Naive thymus-derived CD4-positive, alpha-beta T cell (primary cell): ENCODE measurements around the gene REEP1. TPM values are rescaled to one million over a fixed set of nuclear protein-coding genes. Genes with fewer than 3 reads are reported as not detected.

Source experiments
- ATAC-seq: fragments of 150-1000 bp; cut with Tn5 transposase; 2 replicates; pipeline ENCODE4 v1.10.0; 2021; ENCODE audit warnings: mild to moderate bottlenecking, moderate library complexity
- CTCF ChIA-PET: fragments of 350-600 bp; sonication (Branson Sonifier 250); formaldehyde crosslinking; loops from one replicate; lab custom pipeline; 2021; ENCODE audit warnings: antibody characterized with exemption; lab: Charles Lee
- POLR2A ChIA-PET: fragments of 350-600 bp; sonication (Branson Sonifier 250); formaldehyde crosslinking; loops from one replicate; lab custom pipeline; 2021; ENCODE audit warnings: antibody characterized with exemption, inconsistent platforms; lab: Charles Lee
- DNase-seq, 9 donors: peaks; one replicate each; pipeline versions ENCODE4 v3.0.0 to v3.0.0-alpha.2; 2020 to 2022; ENCODE audit warnings: mixed read lengths in 1 of 9
- H3K27ac ChIP-seq: one replicate; pipeline ENCODE4 v1.7.0; 2013; ENCODE audit warnings: mild to moderate bottlenecking, low read depth, low read length, moderate library complexity
- H3K27me3 ChIP-seq, 2 donors: one replicate each; pipeline ENCODE4 v1.7.0; 2013; ENCODE audit warnings: low read length in 2 of 2, mild to moderate bottlenecking in 2 of 2, moderate library complexity in 2 of 2; ENCODE audit not compliant: control insufficient read depth in 2 of 2, insufficient read depth in 2 of 2
- H3K36me3 ChIP-seq, 3 experiments: 1 replicate in 2 of 3; 2 replicates in 1 of 3; pipeline ENCODE4 v1.7.0; 2013; ENCODE audit warnings: low read length in 3 of 3, mild to moderate bottlenecking in 3 of 3, moderate library complexity in 1 of 3; ENCODE audit not compliant: insufficient read depth in 3 of 3, control insufficient read depth in 2 of 3
- H3K4me1 ChIP-seq, 2 donors: one replicate each; pipeline ENCODE4 v1.7.0; 2013; ENCODE audit warnings: low read length in 2 of 2, mild to moderate bottlenecking in 2 of 2, moderate library complexity in 1 of 2; ENCODE audit not compliant: control insufficient read depth in 2 of 2, insufficient read depth in 2 of 2
- H3K4me3 ChIP-seq: 2 replicates; pipeline ENCODE4 v1.7.0; 2013; ENCODE audit warnings: mild to moderate bottlenecking, low read length
- H3K9me3 ChIP-seq, 3 experiments: 1 replicate in 2 of 3; 2 replicates in 1 of 3; pipeline ENCODE4 v1.7.0; 2013; ENCODE audit warnings: low read length in 3 of 3; ENCODE audit not compliant: control insufficient read depth in 2 of 3
- H3K27ac Mint-ChIP-seq, 9 donors: one replicate each; pipeline ENCODE4 v1.8.0; 2020 to 2022; ENCODE audit warnings: mixed read lengths in 9 of 9, mild to moderate bottlenecking in 8 of 9, moderate library complexity in 5 of 9, inconsistent platforms in 2 of 9
- H3K27me3 Mint-ChIP-seq, 5 donors: one replicate each; pipeline ENCODE4 v1.8.0; 2021 to 2022; ENCODE audit warnings: mixed read lengths in 5 of 5, mild to moderate bottlenecking in 1 of 5
- H3K36me3 Mint-ChIP-seq, 5 donors: one replicate each; pipeline ENCODE4 v1.8.0; 2020 to 2022; ENCODE audit warnings: mixed read lengths in 5 of 5, mild to moderate bottlenecking in 3 of 5, inconsistent platforms in 1 of 5
- H3K4me1 Mint-ChIP-seq, 7 donors: one replicate each; pipeline ENCODE4 v1.8.0; 2020 to 2022; ENCODE audit warnings: mixed read lengths in 7 of 7, mild to moderate bottlenecking in 3 of 7, inconsistent platforms in 1 of 7
- H3K4me3 Mint-ChIP-seq, 10 donors: one replicate each; pipeline ENCODE4 v1.8.0; 2020 to 2022; ENCODE audit warnings: mild to moderate bottlenecking in 10 of 10, mixed read lengths in 10 of 10, moderate library complexity in 6 of 10, inconsistent platforms in 2 of 10
- H3K9me3 Mint-ChIP-seq, 11 donors: one replicate each; pipeline ENCODE4 v1.8.0; 2020 to 2022; ENCODE audit warnings: mixed read lengths in 11 of 11, mild to moderate bottlenecking in 4 of 11, inconsistent platforms in 1 of 11, moderate library complexity in 1 of 11
- intact Hi-C, 2 donors: fragments of 100-400 bp; cut with micrococcal nuclease; formaldehyde crosslinking; loops; one replicate each; pipeline ENCODE4 v1.15.1; 2023
- microRNA-seq: library from miRNA; unstranded; fragments of <30 nt; microRNA quantifications from one replicate; pipeline ENCODE4 v1.2.0, GENCODE V29; 2022; ENCODE audit warnings: borderline microRNAs expressed
- polyA plus RNA-seq, 2 donors: library from polyadenylated mRNA; unstranded; fragments of 300-500 nt; fragmentation: Illumina TruSeq; gene quantifications; one replicate each; pipeline ENCODE4 v1.2.3, GENCODE V29; 2021
- total RNA-seq, 6 experiments: library from RNA in 5 of 6; stranded (reverse) in 5 of 6; gene quantifications; 1 replicate in 5 of 6; 2 replicates in 1 of 6; pipeline ENCODE4 v1.2.3 and lab custom pipeline; 2021 to 2026

REEP1 gene
- total and polyA plus RNA-seq, 7 experiments from 2014 or later = 0.05 to 0.45 (median 0.29) TPM

DNA sequence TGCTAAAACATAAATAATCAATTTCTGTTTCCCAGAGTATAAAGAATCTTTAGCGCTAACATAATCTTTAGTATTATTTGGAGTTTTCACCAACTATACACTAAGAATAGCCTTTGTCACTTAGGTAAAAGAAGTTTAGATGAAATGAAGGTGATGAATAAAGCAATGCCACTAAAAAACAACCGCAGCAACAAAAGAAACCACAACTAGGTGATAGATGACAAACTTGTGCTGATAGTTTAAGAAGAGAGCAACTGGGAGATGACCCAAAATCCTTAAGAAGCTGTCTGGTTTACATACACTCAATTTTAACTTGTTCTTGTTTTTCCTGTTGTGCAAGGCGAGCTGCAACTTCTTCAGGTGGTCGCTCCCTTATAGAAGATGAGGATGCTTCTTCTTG, 167.0 kb downstream of the REEP1 start:
- H3K4me1 ChIP-seq = no peaks in the 10 kb centered on the region
- no peak overlapping the region for H3K27ac ChIP-seq
- ChIA-PET CTCF (interaction anchor here (0.7 kb wide), 1 partner anchor 9 kb away, joined by 3 read pairs; no protein-coding TSS in a partner anchor), POLR2A (interaction anchor here (0.9 kb wide), 1 partner anchor 15 kb away, joined by 4 read pairs; no protein-coding TSS in a partner anchor)
- no peak overlapping the region for H3K4me3 Mint-ChIP-seq
- peaks cover 2 to 23% (median 19%) of the 10 kb centered on the region in 7 donors for H3K4me1 Mint-ChIP-seq
- peaks cover 0 to 3% (median 0%) of the 10 kb centered on the region in 11 donors for H3K9me3 Mint-ChIP-seq
- DNase-seq (no peak), ATAC-seq (no peak)
- H3K27me3 ChIP-seq = no peaks in the 10 kb centered on the region
- peaks cover 8 to 52% (median 36%) of the 10 kb centered on the region in 5 donors for H3K36me3 Mint-ChIP-seq
- H3K4me3 ChIP-seq = no peak overlapping the region
- peaks cover 12 to 60% (median 13%) of the 10 kb centered on the region in 3 experiments for H3K36me3 ChIP-seq
- no peaks in the 10 kb centered on the region for H3K9me3 ChIP-seq
- peak overlapping the region in 3 of 9 donors; percentile 4 to 73 (median 43) for H3K27ac Mint-ChIP-seq
- H3K27me3 Mint-ChIP-seq = no peaks in the 10 kb centered on the region
- intact Hi-C loops = loop anchor here in 1 of 2 donors (2.0 kb wide), 1 partner anchor 14 kb away; no protein-coding TSS in a partner anchor

Small RNA genes within 50 kb of the gene (microRNA-seq; reads per million reads assigned to microRNA genes)
- gene MIR4779 = not detected

Other genes with a start within 250 kb of the REEP1 start
- gene POLR1A, start 231.7 kb downstream of the REEP1 start, total RNA-seq = 10 to 100 TPM; 18.8 to 44.4 (median 21.7) TPM
- 1 to 10 TPM; 2.9 to 5.1 TPM for gene POLR1A, start 231.7 kb downstream of the REEP1 start, polyA plus RNA-seq
- 100 to 1,000 TPM; 109 to 207 (median 163) TPM for gene PTCD3, start 231.4 kb downstream of the REEP1 start, total RNA-seq
- gene PTCD3, start 231.4 kb downstream of the REEP1 start, polyA plus RNA-seq = 10 to 100 TPM; 47.5 to 49.5 TPM
- 100 to 1,000 TPM in 1 of 5 experiments, 10 to 100 TPM in 4; 59.2 to 164 (median 77.0) TPM for gene IMMT, start 142.2 kb downstream of the REEP1 start, total RNA-seq
- 10 to 100 TPM; 66.7 to 95.5 TPM for gene IMMT, start 142.2 kb downstream of the REEP1 start, polyA plus RNA-seq
- 10 to 100 TPM in 4 of 5 experiments, 1 to 10 TPM in 1; 9.7 to 49.2 (median 26.5) TPM for gene MRPL35, start 138.2 kb downstream of the REEP1 start, total RNA-seq
- gene MRPL35, start 138.2 kb downstream of the REEP1 start, polyA plus RNA-seq = 10 to 100 TPM; 29.0 to 38.2 TPM
- gene KDM3A, start 103.7 kb upstream of the REEP1 start, total RNA-seq = 100 to 1,000 TPM; 132 to 191 (median 169) TPM
- gene KDM3A, start 103.7 kb upstream of the REEP1 start, polyA plus RNA-seq = 10 to 100 TPM; 17.7 to 50.7 TPM
- gene CHMP3, start 225.8 kb upstream of the REEP1 start, total RNA-seq = 100 to 1,000 TPM in 2 of 5 experiments, 10 to 100 TPM in 3; 39.9 to 103 (median 71.4) TPM
- 10 to 100 TPM; 90.1 to 99.1 TPM for gene CHMP3, start 225.8 kb upstream of the REEP1 start, polyA plus RNA-seq